Neuronal stem cell (in vitro differentiated cells): ENCODE data around the gene DLL3.

ENCODE experiments used
- DNase-seq: peaks from one replicate; pipeline ENCODE4 v3.0.0-alpha.2; 2013; ENCODE audit warnings: low spot score
- H2AFZ ChIP-seq: one replicate; pipeline ENCODE4 v1.6.1; 2013; ENCODE audit warnings: mild to moderate bottlenecking, low read length, inconsistent platforms
- H2AK5ac ChIP-seq: 2 replicates; pipeline ENCODE4 v1.6.1; 2013; ENCODE audit warnings: low read depth, mild to moderate bottlenecking, inconsistent platforms, low read length, moderate library complexity, mixed read lengths
- H2BK120ac ChIP-seq: 2 replicates; pipeline ENCODE4 v1.6.1; 2013; ENCODE audit warnings: low read depth, mild to moderate bottlenecking, inconsistent platforms, low read length, moderate library complexity, mixed read lengths
- H2BK12ac ChIP-seq: one replicate; pipeline ENCODE4 v1.6.1; 2013; ENCODE audit warnings: low read length, inconsistent platforms
- H2BK15ac ChIP-seq: 2 replicates; pipeline ENCODE4 v1.6.1; 2013; ENCODE audit warnings: mild to moderate bottlenecking, low read length, inconsistent platforms, mixed read lengths
- H2BK5ac ChIP-seq: one replicate; pipeline ENCODE4 v1.6.1; 2013; ENCODE audit warnings: inconsistent platforms, mild to moderate bottlenecking, low read length, moderate library complexity
- H3K14ac ChIP-seq: one replicate; pipeline ENCODE4 v1.6.1; 2013; ENCODE audit warnings: low read length, inconsistent platforms
- H3K18ac ChIP-seq: 2 replicates; pipeline ENCODE4 v1.6.1; 2013; ENCODE audit warnings: low read length, inconsistent platforms
- H3K23ac ChIP-seq: 2 replicates; pipeline ENCODE4 v1.6.1; 2013; ENCODE audit warnings: low read depth, mild to moderate bottlenecking, mixed read lengths, low read length, inconsistent platforms; ENCODE audit not compliant: poor library complexity
- H3K27ac ChIP-seq: replicated peaks from 3 replicates; pipeline ENCODE4 v1.5.1; 2013; ENCODE audit warnings: low read length, inconsistent platforms
- H3K27me3 ChIP-seq, 3 experiments: 2 replicates each; pipeline ENCODE4 v1.6.1; 2013; ENCODE audit warnings: low read length in 3 of 3, mild to moderate bottlenecking in 2 of 3, inconsistent platforms in 1 of 3, low read depth in 1 of 3, mixed read lengths in 1 of 3, moderate library complexity in 1 of 3; ENCODE audit not compliant: control insufficient read depth in 3 of 3, insufficient read depth in 3 of 3
- H3K36me3 ChIP-seq, 2 donors: replicated peaks in 1 of 2; 2 replicates each; pipeline ENCODE4 v1.6.1; 2013; ENCODE audit warnings: low read length in 2 of 2; ENCODE audit not compliant: control insufficient read depth in 2 of 2, insufficient read depth in 2 of 2
- H3K4ac ChIP-seq: 2 replicates; pipeline ENCODE4 v1.6.1; 2013; ENCODE audit warnings: inconsistent platforms, mild to moderate bottlenecking, low read length, moderate library complexity
- H3K4me1 ChIP-seq, 2 donors: 1 replicate in 1 of 2; 2 replicates in 1 of 2; pipeline ENCODE4 v1.6.1; 2013; ENCODE audit warnings: low read length in 2 of 2, low read depth in 1 of 2; ENCODE audit not compliant: control insufficient read depth in 2 of 2, insufficient read depth in 1 of 2
- H3K4me2 ChIP-seq: one replicate; pipeline ENCODE4 v1.6.1; 2013; ENCODE audit warnings: mild to moderate bottlenecking, low read length, inconsistent platforms; ENCODE audit not compliant: insufficient read depth, poor library complexity, severe bottlenecking
- H3K4me3 ChIP-seq, 2 donors: 2 replicates each; pipeline ENCODE4 v1.5.1; 2013; ENCODE audit warnings: low read length in 2 of 2, mild to moderate bottlenecking in 2 of 2, inconsistent platforms in 1 of 2, moderate library complexity in 1 of 2
- H3K79me1 ChIP-seq: one replicate; pipeline ENCODE4 v1.6.1; 2013; ENCODE audit warnings: low read depth, mild to moderate bottlenecking, inconsistent platforms, low read length, moderate library complexity
- H3K9ac ChIP-seq: one replicate; pipeline ENCODE4 v1.6.1; 2013; ENCODE audit warnings: mild to moderate bottlenecking, low read depth, low read length, inconsistent platforms; ENCODE audit not compliant: poor library complexity
- H3K9me3 ChIP-seq, 2 donors: replicated peaks in 1 of 2; 2 replicates each; pipeline versions ENCODE3 to v1.6.1; 2013; ENCODE audit warnings: low read length in 2 of 2, mild to moderate bottlenecking in 2 of 2, inconsistent platforms in 1 of 2, low read depth in 1 of 2, mixed read lengths in 1 of 2, moderate library complexity in 1 of 2; ENCODE audit not compliant: control insufficient read depth in 2 of 2, insufficient read depth in 1 of 2
- H4K8ac ChIP-seq: one replicate; pipeline ENCODE4 v1.6.1; 2013; ENCODE audit warnings: low read depth, mild to moderate bottlenecking, inconsistent platforms, low read length, moderate library complexity
- H4K91ac ChIP-seq: one replicate; pipeline ENCODE4 v1.6.1; 2013; ENCODE audit warnings: low read length, low read depth, mild to moderate bottlenecking, inconsistent platforms; ENCODE audit not compliant: poor library complexity
- WGBS, 2 donors: extraction: QIAGEN DNeasy Blood & Tissue Kit; methylation state at CpG; one replicate each; pipeline ENCODE4 v1.1.7; 2013; ENCODE audit warnings: missing lambda C conversion rate in 2 of 2, mixed read lengths in 1 of 2; ENCODE audit not compliant: insufficient read length in 2 of 2, insufficient replicate concordance in 1 of 2; ENCODE audit errors: extremely low coverage in 2 of 2; 5-methylcytosine and 5-hydroxymethylcytosine counted together

DLL3 gene

GRCh38 chr19:39520541-39521484 is 22.1 kb downstream of the DLL3 start:
- Histone ChIP-seq H2BK15ac (no peak overlapping the region), H3K4ac (no peak overlapping the region), H3K9ac (no peak overlapping the region), H3K9me3 (peaks cover 0 to 2% of the 10 kb centered on the region in 2 donors), H3K18ac (no peak overlapping the region), H3K4me3 (no peak overlapping the region), H2BK120ac (no peak overlapping the region), H3K14ac (no peak overlapping the region), H3K27me3 (peaks cover 0 to 6% (median 5%) of the 10 kb centered on the region in 3 experiments), H3K27ac (no peak overlapping the region), H3K4me2 (no peak overlapping the region), H3K23ac (no peak overlapping the region), H2AFZ (no peak overlapping the region), H3K36me3 (peaks cover 0 to 19% of the 10 kb centered on the region in 2 donors), H2BK12ac (no peak overlapping the region), H4K91ac (no peak overlapping the region), H3K79me1 (no peaks in the 10 kb centered on the region), H3K4me1 (peaks cover 3 to 5% of the 10 kb centered on the region in 2 donors), H4K8ac (no peak overlapping the region), H2AK5ac (no peak overlapping the region), H2BK5ac (no peak overlapping the region)
- WGBS, 2 donors = no CpG with 5 or more reads among the region's 8 CpGs
- DNase-seq = no peak

GRCh38 chr19:39524495-39524894 is 25.7 kb downstream of the DLL3 start:
- no peak overlapping the region for H3K4me2 ChIP-seq
- no peak overlapping the region for H2BK5ac ChIP-seq
- H3K27ac ChIP-seq = no peak overlapping the region
- no peak overlapping the region for H4K8ac ChIP-seq
- H3K4me3 ChIP-seq = no peak overlapping the region
- H2BK15ac ChIP-seq = no peak overlapping the region
- H3K23ac ChIP-seq = no peak overlapping the region
- no peak overlapping the region for H2BK12ac ChIP-seq
- H3K18ac ChIP-seq = no peak overlapping the region
- H4K91ac ChIP-seq = no peak overlapping the region
- WGBS, 2 donors = no CpG with 5 or more reads among the region's 8 CpGs
- H2AFZ ChIP-seq = no peak overlapping the region
- no peak for DNase-seq
- H3K14ac ChIP-seq = no peak overlapping the region
- no peaks in the 10 kb centered on the region for H3K9me3 ChIP-seq
- peaks cover 0 to 3% of the 10 kb centered on the region in 2 donors for H3K4me1 ChIP-seq
- H3K36me3 ChIP-seq = peaks cover 0 to 21% of the 10 kb centered on the region in 2 donors
- H3K79me1 ChIP-seq = peaks cover 1% of the 10 kb centered on the region
- no peak overlapping the region for H3K4ac ChIP-seq
- H3K9ac ChIP-seq = no peak overlapping the region
- no peaks in the 10 kb centered on the region for H3K27me3 ChIP-seq
- no peak overlapping the region for H2BK120ac ChIP-seq
- H2AK5ac ChIP-seq = no peak overlapping the region

DNA sequence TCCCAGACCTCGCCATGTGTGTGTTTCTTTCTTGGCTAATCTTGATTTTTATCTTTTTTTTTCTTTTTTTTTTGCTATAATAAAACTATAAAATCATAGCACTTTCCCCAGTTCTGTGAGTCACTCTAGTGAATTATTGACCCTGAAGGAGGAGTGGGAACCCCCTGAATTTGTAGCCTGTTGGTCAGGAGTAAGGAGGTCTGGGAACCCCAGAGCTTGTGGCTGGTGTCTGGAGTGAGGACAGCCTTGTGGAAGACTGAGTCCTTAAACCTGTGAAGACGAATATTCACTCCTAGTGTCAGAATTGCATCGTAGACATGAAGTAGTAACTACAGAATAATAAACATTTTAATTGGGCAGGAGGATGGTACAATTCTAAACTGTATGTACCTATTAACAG is 26.5 kb downstream of the DLL3 start:
- DNase-seq = no peak
- Histone ChIP-seq H3K27me3 (no peaks in the 10 kb centered on the region), H4K8ac (no peak overlapping the region), H3K14ac (no peak overlapping the region), H3K27ac (no peak overlapping the region), H2BK12ac (no peak overlapping the region), H3K9ac (no peak overlapping the region), H2BK5ac (no peak overlapping the region), H3K4me3 (no peak overlapping the region), H3K4me2 (no peak overlapping the region), H2AK5ac (no peak overlapping the region), H2BK120ac (no peak overlapping the region), H2AFZ (no peak overlapping the region), H3K4ac (no peak overlapping the region), H3K79me1 (peaks cover 1% of the 10 kb centered on the region), H2BK15ac (no peak overlapping the region), H3K9me3 (no peaks in the 10 kb centered on the region), H3K23ac (no peak overlapping the region), H3K18ac (no peak overlapping the region), H3K36me3 (peaks cover 0 to 27% of the 10 kb centered on the region in 2 donors), H3K4me1 (no peaks in the 10 kb centered on the region), H4K91ac (no peak overlapping the region)
- WGBS, 2 donors = no CpG with 5 or more reads among the region's 3 CpGs

GRCh38 chr19:39531834-39532232 is 33.1 kb downstream of the DLL3 start:
- Histone ChIP-seq H3K36me3 (peaks cover 0 to 19% of the 10 kb centered on the region in 2 donors), H3K14ac (no peak overlapping the region), H2BK15ac (no peak overlapping the region), H2BK12ac (no peak overlapping the region), H3K27me3 (no peaks in the 10 kb centered on the region), H3K79me1 (peaks cover 3% of the 10 kb centered on the region), H2BK120ac (no peak overlapping the region), H3K4me3 (peak overlapping the region; percentile 79 to 96), H3K4me2 (peak overlapping the region; percentile 59), H2BK5ac (no peak overlapping the region), H4K91ac (no peak overlapping the region), H3K4me1 (no peaks in the 10 kb centered on the region), H3K9me3 (peaks cover 0 to 4% of the 10 kb centered on the region in 2 donors), H2AK5ac (no peak overlapping the region), H3K9ac (peak overlapping the region; percentile 87), H3K23ac (no peak overlapping the region), H4K8ac (no peak overlapping the region), H3K18ac (no peak overlapping the region), H2AFZ (peak overlapping the region; percentile 90), H3K27ac (no peak overlapping the region), H3K4ac (no peak overlapping the region)
- DNase-seq = no peak
- WGBS, 2 donors = no CpG with 5 or more reads among the region's 14 CpGs
